ENCODE measurements around the gene CLCNKA.
A peak's percentile ranks its signal among the peaks of the same experiment; 100 is the strongest.
"Not testable (repeated sequence)": the region's sequence is repeated elsewhere in the genome, so short reads cannot be mapped to it uniquely, and the experiment has no call there.

Gene CLCNKA

DNA sequence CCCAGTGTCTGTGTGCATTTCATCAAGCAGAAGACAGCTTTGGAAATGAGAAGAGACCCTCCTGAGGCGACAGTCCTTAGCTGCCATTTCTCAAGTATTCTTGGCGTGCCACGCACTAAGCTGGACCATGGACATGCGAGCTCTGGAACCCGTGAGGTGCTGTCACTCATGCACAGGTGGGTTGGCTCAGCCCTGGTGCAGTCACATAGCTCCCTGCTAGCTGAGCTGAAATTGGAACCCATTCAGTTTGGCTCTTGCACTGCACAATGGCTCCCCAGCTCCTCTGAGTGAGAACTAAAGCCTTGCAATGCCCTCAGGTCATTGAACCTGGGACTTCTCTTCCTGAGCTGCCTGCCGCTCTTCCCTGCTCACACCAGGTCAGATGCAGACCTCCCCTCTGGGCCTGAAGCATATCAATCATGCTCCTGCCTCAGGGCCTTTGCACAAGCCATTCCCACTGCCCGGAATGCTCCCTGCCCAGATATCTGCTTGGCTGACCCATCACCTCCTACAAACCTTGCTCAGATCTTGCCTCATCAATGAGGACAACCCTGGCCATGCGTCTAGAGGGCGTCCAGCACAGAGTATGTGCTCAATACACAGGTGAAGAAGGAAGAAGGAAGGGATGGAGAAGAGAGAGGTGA, 24.1 kb upstream of the CLCNKA start:
- no peak for DNase-seq (ENCODE audit: low spot score)

DNA sequence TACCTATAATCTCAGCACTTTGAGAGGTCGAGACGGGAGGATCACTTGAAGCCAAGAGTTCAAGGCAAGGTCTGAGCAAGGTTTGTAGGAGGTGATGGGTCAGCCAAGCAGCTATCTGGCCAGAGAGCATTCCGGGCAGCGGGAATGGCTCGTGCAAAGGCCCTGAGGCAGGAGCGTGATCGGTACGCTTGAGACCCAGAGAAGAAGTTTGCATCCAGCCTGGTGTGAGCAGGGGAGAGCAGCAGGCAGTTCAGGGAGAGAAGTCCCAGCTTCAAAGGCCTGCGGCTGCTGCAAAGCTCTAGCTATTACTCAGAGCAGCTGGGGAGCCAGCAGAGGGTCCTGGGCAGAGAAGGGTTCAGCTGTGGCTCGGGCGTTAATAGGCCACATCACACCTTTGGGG, 22.9 kb upstream of the CLCNKA start:
- DNase-seq (ENCODE audit: low spot score) = no peak

DNA sequence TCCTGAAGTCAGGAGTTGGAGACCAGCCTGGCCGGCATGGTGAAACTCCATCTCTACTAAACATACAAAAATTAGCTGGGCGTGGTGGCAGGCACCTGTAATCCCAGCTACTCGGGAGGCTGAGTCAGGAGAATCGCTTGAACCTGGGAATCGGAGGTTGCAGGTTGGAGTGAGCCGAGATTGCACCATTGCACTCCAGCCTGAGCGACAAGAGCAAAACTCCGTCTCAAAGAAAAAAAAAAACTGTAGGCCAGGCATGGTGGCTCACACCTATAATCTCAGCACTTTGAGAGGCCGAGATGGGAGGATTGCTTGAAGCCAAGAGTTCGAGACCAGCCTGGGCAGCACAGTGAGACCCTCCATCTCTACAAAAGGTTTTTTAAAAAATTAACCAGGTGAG, 20.6 kb upstream of the CLCNKA start:
- not testable (repeated sequence) for DNase-seq (ENCODE audit: low spot score)

GRCh38 chr1:16005597-16005996, 16.2 kb upstream of the CLCNKA start:
- no peak for DNase-seq (ENCODE audit: low spot score)

DNA sequence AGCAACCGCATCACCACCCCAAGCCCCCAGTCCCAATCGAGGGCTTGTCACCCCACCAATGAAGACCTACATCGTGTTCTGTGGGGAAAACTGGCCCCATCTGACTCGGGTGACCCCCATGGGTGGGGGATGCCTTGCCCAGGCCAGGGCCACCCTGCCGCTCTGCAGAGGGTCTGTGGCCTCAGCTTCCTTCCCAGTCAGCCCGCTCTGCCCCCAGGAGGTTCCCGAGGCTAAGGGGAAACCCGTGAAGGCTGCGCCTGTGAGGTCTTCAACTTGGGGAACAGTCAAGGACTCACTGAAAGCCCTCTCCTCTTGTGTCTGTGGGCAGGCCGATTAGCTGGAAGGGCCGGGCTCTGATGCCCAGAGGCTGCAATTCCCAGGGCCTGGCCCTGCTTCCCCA, 15.8 kb upstream of the CLCNKA start:
- DNase-seq (ENCODE audit: low spot score) = no peak

DNA sequence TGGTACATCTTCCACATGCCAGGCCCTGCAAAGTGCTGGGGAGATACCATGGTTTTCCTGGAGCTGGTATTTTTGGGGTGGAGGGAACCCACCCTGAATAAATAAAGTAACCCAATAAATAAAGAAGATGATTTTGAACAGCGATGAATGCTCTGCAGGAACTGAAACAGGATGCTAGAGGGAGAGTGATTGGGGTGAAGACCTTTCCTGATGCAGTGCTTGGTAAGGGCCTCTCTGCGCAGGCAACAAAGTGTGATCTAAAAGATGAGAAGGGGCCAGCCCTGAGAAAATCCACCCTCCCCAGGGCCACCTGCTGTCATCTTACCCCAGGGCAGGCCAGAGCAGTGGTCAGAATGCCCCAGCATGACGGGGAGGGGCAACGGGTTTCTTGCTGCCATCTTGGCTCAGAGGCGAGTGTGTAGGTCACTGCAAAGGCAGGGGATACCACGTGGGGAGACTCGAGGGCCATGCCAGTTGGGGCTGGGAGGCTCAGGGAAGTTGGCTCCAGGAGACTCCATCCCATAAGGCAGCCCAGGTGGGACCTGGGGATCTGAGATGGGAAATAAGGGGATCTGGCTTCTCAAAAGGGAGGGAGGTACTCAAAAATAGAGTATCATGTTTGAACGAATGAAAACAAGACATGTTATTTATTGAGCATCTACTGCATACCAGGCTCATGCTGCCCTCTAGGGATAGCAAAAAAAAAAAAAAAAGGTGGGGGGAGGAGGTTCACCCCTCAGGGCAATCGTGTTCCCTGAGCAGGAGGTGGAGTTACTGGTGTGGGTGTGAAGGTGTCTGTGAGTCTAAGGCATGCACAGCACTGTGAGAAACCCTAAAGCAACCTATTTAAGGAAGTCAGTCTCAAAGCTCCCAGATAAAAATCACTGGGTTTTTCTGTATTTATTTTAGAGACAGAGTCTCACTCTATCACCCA, 15.0 kb upstream of the CLCNKA start:
- no peak for DNase-seq (ENCODE audit: low spot score)

- no peak for DNase-seq (ENCODE audit: low spot score)
Observed at GRCh38 chr1:16007671-16008341, 14.0 kb upstream of the CLCNKA start.

DNA sequence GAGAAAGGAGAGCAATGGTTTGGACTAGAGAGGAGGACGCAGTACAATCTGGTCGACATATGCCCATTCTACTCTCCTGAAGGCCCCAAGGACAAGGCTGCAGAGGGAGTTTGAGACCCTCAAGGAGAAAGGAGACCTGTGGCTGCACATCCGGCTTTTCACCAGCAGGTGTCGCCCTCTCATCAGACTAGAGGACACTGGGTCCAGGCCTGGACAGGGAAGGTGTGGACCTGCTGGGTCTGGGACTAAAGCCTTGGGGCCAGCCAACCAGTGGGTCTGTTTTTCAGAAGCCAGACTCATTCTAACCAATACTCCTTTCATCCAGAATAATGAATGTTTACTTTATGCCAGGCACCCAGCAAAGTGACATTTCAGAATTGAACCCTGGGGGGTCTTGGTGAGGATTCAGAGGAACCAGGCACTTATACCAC, 12.8 kb upstream of the CLCNKA start:
- peak; percentile 67 for DNase-seq (ENCODE audit: low spot score)

- DNase-seq (ENCODE audit: low spot score) = no peak
Observed at GRCh38 chr1:16009678-16010077, 12.2 kb upstream of the CLCNKA start.

DNA sequence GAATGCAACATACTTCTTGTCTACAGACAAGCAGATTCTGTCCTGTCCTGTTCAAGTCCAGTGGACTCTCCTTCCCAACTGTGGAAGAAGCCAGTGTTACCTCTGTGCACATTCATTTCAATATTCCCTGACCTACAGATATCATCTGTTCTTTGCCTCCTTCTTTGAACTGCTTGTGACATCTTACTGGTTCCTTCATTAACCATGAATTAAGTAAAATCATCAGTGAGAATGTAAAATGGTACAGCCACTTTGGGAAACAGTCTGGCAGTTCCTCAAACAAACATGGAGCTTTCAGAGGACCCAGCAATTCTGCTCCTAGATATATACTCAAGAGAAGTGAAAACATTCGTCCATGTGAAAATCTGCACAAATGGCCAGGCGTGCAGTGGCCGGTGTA, 11.0 kb upstream of the CLCNKA start:
- DNase-seq (ENCODE audit: low spot score) = no peak

GRCh38 chr1:16011936-16012589, 9.8 kb upstream of the CLCNKA start:
- no peak for DNase-seq (ENCODE audit: low spot score)

GRCh38 chr1:16012590-16013219, 9.1 kb upstream of the CLCNKA start:
- DNase-seq (ENCODE audit: low spot score) = no peak

- no peak for DNase-seq (ENCODE audit: low spot score)
Observed at GRCh38 chr1:16013220-16013907, 8.5 kb upstream of the CLCNKA start.

GRCh38 chr1:16013908-16014258, 8.0 kb upstream of the CLCNKA start:
- no peak for DNase-seq (ENCODE audit: low spot score)

- DNase-seq (ENCODE audit: low spot score) = no peak
Observed at GRCh38 chr1:16014509-16015482, 7.0 kb upstream of the CLCNKA start.

DNA sequence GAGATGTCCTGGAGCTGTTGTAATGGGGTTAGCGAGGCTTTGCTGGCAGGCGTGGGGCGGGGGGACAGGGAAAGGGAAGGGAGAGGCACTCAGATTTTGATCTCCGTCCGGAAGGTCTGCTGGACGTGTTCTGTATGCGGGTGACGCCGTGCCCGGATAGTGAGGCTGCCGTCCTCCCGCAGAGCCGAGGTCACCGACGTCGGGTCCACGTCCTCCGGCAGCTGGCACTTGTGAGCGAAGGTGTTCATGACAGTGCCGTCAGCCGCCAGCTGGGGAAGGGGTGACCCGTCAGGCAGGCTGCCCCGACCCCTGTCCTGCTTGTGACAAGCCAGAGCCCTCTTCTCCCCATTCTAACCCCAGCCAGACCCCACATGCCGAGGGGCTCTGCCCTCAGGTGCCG, 6.3 kb upstream of the CLCNKA start:
- no peak for DNase-seq (ENCODE audit: low spot score)

DNA sequence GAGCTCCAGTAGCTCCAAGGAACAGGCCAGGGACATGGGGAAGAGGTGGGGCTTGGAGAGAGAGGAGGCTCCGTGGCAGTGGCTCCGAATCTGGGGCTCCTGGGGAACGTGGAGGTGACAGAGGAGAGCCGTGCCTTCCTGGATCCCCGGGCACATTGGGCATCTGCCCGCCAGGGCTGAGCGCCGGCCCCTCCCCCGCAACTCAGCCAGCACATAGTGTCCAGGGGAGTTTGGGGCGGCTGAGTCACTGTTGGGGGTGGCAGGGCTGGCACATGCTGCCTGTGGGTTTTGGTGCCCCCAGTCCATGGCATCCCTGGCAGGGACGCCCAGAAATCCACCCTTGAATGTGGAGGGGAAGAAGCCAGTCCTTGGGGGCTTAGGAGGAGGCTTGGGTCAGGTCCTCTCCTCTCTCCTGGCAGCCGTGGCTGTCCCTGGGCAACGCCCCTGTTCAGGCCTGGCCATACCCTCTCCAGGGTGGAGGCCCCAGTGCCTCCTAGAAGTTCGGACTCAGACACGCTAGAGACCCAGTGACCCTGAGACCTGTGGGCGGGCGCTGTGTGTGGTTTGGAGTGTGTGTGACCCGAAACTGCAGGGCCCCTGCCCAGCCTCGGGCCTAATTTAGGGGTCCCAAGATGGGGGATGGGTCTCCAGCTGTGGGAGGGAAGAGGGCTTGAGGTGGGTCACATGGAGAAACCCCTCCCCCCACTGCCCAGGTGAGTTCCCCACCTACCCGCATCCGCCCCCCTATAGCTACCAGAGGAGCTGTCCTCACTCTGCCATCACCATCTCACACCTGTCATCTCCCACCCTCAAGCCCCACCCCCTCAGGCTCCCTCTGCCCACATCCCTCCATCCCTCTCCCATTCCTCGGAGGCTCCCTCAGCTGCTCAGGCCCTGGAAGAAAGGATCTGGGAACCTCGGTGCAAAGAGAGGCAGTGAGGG, 5.6 kb upstream of the CLCNKA start:
- no peak for DNase-seq (ENCODE audit: low spot score)

DNA sequence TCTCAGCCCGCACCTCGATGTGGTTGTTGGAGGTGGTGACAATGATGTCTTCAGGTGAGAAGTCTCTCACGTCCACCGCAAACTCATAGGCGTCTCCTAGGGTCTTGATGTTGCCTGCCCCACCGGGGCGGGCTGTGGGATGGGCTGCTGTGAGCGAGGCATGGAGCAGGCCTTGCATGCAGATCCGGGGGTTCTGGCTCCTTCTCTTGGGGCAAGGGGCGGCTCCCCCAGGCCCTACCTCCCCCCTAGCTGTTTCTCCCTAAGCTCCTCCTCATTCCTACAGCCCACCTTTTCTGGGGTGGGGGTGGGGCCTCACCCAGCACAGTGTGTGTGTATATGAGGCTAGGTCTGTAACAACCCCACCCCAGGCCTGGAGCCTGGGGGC, 4.8 kb upstream of the CLCNKA start:
- DNase-seq (ENCODE audit: low spot score) = no peak

Data from LoVo (cell line).